ENCODE measurements around the gene PLEKHO1. TPM values are rescaled to one million over a fixed set of nuclear protein-coding genes. Genes with fewer than 3 reads are reported as not detected.

The PLEKHO1 gene
- total RNA-seq, 1 experiment from 2014 or later: 67.2 TPM

- DNase-seq (ENCODE audit: low spot score): no peak
- H3K27ac ChIP-seq (ENCODE audit: low read depth, low read length, poor library complexity, severe bottlenecking): no peak overlapping the region
- intact Hi-C loops (cut with micrococcal nuclease; ENCODE audit: unreplicated experiment): no loop called here
- H3K4me3 ChIP-seq (ENCODE audit: low read depth, low read length, poor library complexity, severe bottlenecking): no peak overlapping the region
- ChIA-PET CTCF (no interaction called here), POLR2A (ENCODE audit: low non-redundant PET) (interaction anchor here (0.6 kb wide), 1 partner anchor 106 kb away, joined by 3 read pairs; no protein-coding TSS in a partner anchor)
- no TSS peak for BruUV-seq (replicated peaks)
- TF ChIP-seq CTCF (conservative IDR thresholded peaks at IDR 0.05; ENCODE audit: low read depth, low read length): no peak
- no peak for TF ChIP-seq EZH2 (IDR thresholded peaks at IDR 0.05; ENCODE audit: borderline replicate concordance, low read depth, low read length, poor library complexity, severe bottlenecking)
- H3K4me1 ChIP-seq (ENCODE audit: insufficient read depth, low read length, poor library complexity, severe bottlenecking): peaks cover 21% of the 10 kb centered on the region
- H3K27me3 ChIP-seq (replicated peaks; ENCODE audit: insufficient read depth, low read depth, low read length, poor library complexity): no peaks in the 10 kb centered on the region
- peaks cover 11% of the 10 kb centered on the region for H3K36me3 ChIP-seq (ENCODE audit: insufficient read depth, low read length, poor library complexity, severe bottlenecking)
- peaks cover 17% of the 10 kb centered on the region for H3K9me3 ChIP-seq (ENCODE audit: low read depth, low read length, poor library complexity, severe bottlenecking)
These were observed 34.6 kb upstream of the PLEKHO1 start for GRCh38 chr1:150115121-150115520.

GRCh38 chr1:150118716-150119115 lies 31.0 kb upstream of the PLEKHO1 start:
- no peak overlapping the region for H3K27ac ChIP-seq (ENCODE audit: low read depth, low read length, poor library complexity, severe bottlenecking)
- intact Hi-C loops (cut with micrococcal nuclease; ENCODE audit: unreplicated experiment): no loop called here
- no TSS peak for BruUV-seq (replicated peaks)
- no peak overlapping the region for H3K4me3 ChIP-seq (ENCODE audit: low read depth, low read length, poor library complexity, severe bottlenecking)
- no peak for DNase-seq (ENCODE audit: low spot score)
- no peaks in the 10 kb centered on the region for H3K4me1 ChIP-seq (ENCODE audit: insufficient read depth, low read length, poor library complexity, severe bottlenecking)
- POLR2A ChIA-PET (ENCODE audit: low non-redundant PET): no interaction called here
- peaks cover 17% of the 10 kb centered on the region for H3K9me3 ChIP-seq (ENCODE audit: low read depth, low read length, poor library complexity, severe bottlenecking)
- CTCF ChIA-PET: interaction anchor here (1.1 kb wide), 1 partner anchor 69 kb away, joined by 6 read pairs; no protein-coding TSS in a partner anchor
- no peak for TF ChIP-seq CTCF (conservative IDR thresholded peaks at IDR 0.05; ENCODE audit: low read depth, low read length)
- no peak for TF ChIP-seq EZH2 (IDR thresholded peaks at IDR 0.05; ENCODE audit: borderline replicate concordance, low read depth, low read length, poor library complexity, severe bottlenecking)
- no peaks in the 10 kb centered on the region for H3K27me3 ChIP-seq (replicated peaks; ENCODE audit: insufficient read depth, low read depth, low read length, poor library complexity)
- peaks cover 5% of the 10 kb centered on the region for H3K36me3 ChIP-seq (ENCODE audit: insufficient read depth, low read length, poor library complexity, severe bottlenecking)

- Histone ChIP-seq H3K27ac (ENCODE audit: low read depth, low read length, poor library complexity, severe bottlenecking) (no peak overlapping the region), H3K9me3 (ENCODE audit: low read depth, low read length, poor library complexity, severe bottlenecking) (no peaks in the 10 kb centered on the region), H3K4me3 (ENCODE audit: low read depth, low read length, poor library complexity, severe bottlenecking) (no peak overlapping the region), H3K36me3 (ENCODE audit: insufficient read depth, low read length, poor library complexity, severe bottlenecking) (no peaks in the 10 kb centered on the region), H3K27me3 (replicated peaks; ENCODE audit: insufficient read depth, low read depth, low read length, poor library complexity) (no peaks in the 10 kb centered on the region), H3K4me1 (ENCODE audit: insufficient read depth, low read length, poor library complexity, severe bottlenecking) (no peaks in the 10 kb centered on the region)
- no peak for TF ChIP-seq CTCF (conservative IDR thresholded peaks at IDR 0.05; ENCODE audit: low read depth, low read length)
- ChIA-PET POLR2A (ENCODE audit: low non-redundant PET) (no interaction called here), CTCF (interaction anchor here (0.6 kb wide), 1 partner anchor 906 kb away, joined by 6 read pairs; no protein-coding TSS in a partner anchor)
- intact Hi-C loops (cut with micrococcal nuclease; ENCODE audit: unreplicated experiment): no loop called here
- no TSS peak for BruUV-seq (replicated peaks)
- DNase-seq (ENCODE audit: low spot score): no peak
These were observed 28.4 kb upstream of the PLEKHO1 start for GRCh38 chr1:150121236-150121862.
